PC-9 (cell line): ENCODE results near the gene ATOH8. TPM values are rescaled to one million over a fixed set of nuclear protein-coding genes. Genes with fewer than 3 reads are reported as not detected.

Source experiments
- BruUV-seq: library from RNA; stranded (reverse); fragments of 400-500 nt; replicated peaks from 2 replicates; lab custom pipeline; 2021; lab: Mats Ljungman, UMichigan
- CTCF ChIA-PET: fragments of 300-600 bp; sonication (Branson Sonifier 250); formaldehyde crosslinking; loops from one replicate; lab custom pipeline; 2022; ENCODE audit warnings: antibody characterized with exemption; lab: Charles Lee
- POLR2A ChIA-PET: fragments of 300-600 bp; sonication (Branson Sonifier 250); formaldehyde crosslinking; loops from one replicate; lab custom pipeline; 2022; ENCODE audit warnings: antibody characterized with exemption; ENCODE audit not compliant: unreplicated experiment; lab: Charles Lee
- DNase-seq, 2 experiments: peaks; one replicate each; pipeline versions ENCODE4 v3.0.0 to v3.0.0-alpha.2; 2015 to 2022; ENCODE audit warnings: mixed read lengths in 1 of 2
- H2AFZ ChIP-seq: fragments of 200-600 bp; sonication (generic); 2 replicates; pipeline ENCODE4 v1.8.1; 2017; ENCODE audit warnings: antibody characterized with exemption
- H3F3A ChIP-seq: fragments of 200-600 bp; sonication (generic); 2 replicates; pipeline ENCODE4 v1.8.1; 2017; ENCODE audit warnings: antibody characterized with exemption, mild to moderate bottlenecking, low read depth; ENCODE audit not compliant: insufficient read depth
- H3K27ac ChIP-seq: fragments of 200-600 bp; sonication (generic); 2 replicates; pipeline ENCODE4 v1.6.1; 2016; ENCODE audit warnings: mixed run types
- H3K27me3 ChIP-seq: fragments of 200-600 bp; sonication (generic); 2 replicates; pipeline ENCODE4 v1.6.1; 2016; ENCODE audit warnings: low read depth, mixed run types; ENCODE audit not compliant: insufficient read depth
- H3K36me3 ChIP-seq: fragments of 200-600 bp; sonication (generic); 2 replicates; pipeline ENCODE4 v1.6.1; 2016; ENCODE audit warnings: low read depth, mixed run types
- H3K4me1 ChIP-seq: fragments of 200-600 bp; sonication (generic); replicated peaks from 2 replicates; pipeline ENCODE4 v1.6.1; 2016; ENCODE audit warnings: mixed run types; ENCODE audit not compliant: insufficient read depth
- H3K4me2 ChIP-seq: fragments of 200-600 bp; sonication (generic); 2 replicates; pipeline ENCODE4 v1.6.1; 2017; ENCODE audit warnings: mixed run types
- H3K4me3 ChIP-seq: fragments of 200-600 bp; sonication (generic); 2 replicates; pipeline ENCODE4 v1.6.1; 2016; ENCODE audit warnings: mixed run types
- H3K79me2 ChIP-seq: fragments of 200-600 bp; sonication (generic); 2 replicates; pipeline ENCODE4 v1.6.1; 2017; ENCODE audit warnings: low read depth, mixed run types
- H3K9me2 ChIP-seq: fragments of 200-600 bp; sonication (generic); 2 replicates; pipeline ENCODE4 v1.8.1; 2017; ENCODE audit warnings: mild to moderate bottlenecking; ENCODE audit not compliant: insufficient read depth
- H3K9me3 ChIP-seq: fragments of 200-600 bp; sonication (generic); 2 replicates; pipeline ENCODE4 v1.8.1; 2016; ENCODE audit warnings: low read depth; ENCODE audit not compliant: insufficient read depth
- H4K20me1 ChIP-seq: fragments of 200-600 bp; sonication (generic); 2 replicates; pipeline ENCODE4 v1.8.1; 2017; ENCODE audit not compliant: insufficient read depth
- CTCF ChIP-seq: fragments of 200-600 bp; sonication (generic); conservative IDR thresholded peaks from 2 replicates; pipeline ENCODE4 v1.6.1; 2017; ENCODE audit warnings: mixed run types, antibody characterized with exemption, mild to moderate bottlenecking, moderate library complexity
- EZH2 ChIP-seq: fragments of 200-600 bp; sonication (generic); IDR thresholded peaks from 2 replicates; pipeline ENCODE4 v1.8.0; 2017; ENCODE audit warnings: antibody characterized with exemption, low read depth
- intact Hi-C: fragments of 100-400 bp; cut with micrococcal nuclease; formaldehyde crosslinking; loops from one replicate; pipeline ENCODE4 v1.10.0; 2022; ENCODE audit not compliant: unreplicated experiment
- total RNA-seq: library from RNA; stranded (reverse); gene quantifications from 2 replicates; pipeline ENCODE4 v1.2.3, GENCODE V29; 2021

Gene ATOH8
- total RNA-seq, 1 experiment from 2014 or later: not detected

- ChIA-PET POLR2A (no interaction called here), CTCF (no interaction called here)
- no peaks in the 10 kb centered on the region for H3K27me3 ChIP-seq
- no peak overlapping the region for H3K4me2 ChIP-seq
- BruUV-seq: no TSS peak
- no peaks in the 10 kb centered on the region for H4K20me1 ChIP-seq
- TF ChIP-seq CTCF: no peak
- no peak for TF ChIP-seq EZH2
- no peak overlapping the region for H3K4me3 ChIP-seq
- intact Hi-C loops: no loop called here
- H3F3A ChIP-seq: no peaks in the 10 kb centered on the region; the same call in 1 of the 2 replicates
- DNase-seq: no peak
- H3K79me2 ChIP-seq: no peaks in the 10 kb centered on the region
- no peak overlapping the region for H2AFZ ChIP-seq
- no peaks in the 10 kb centered on the region; the same call in 1 of the 2 replicates for H3K4me1 ChIP-seq
- H3K9me2 ChIP-seq: no peaks in the 10 kb centered on the region
- H3K27ac ChIP-seq: no peak overlapping the region
- no peaks in the 10 kb centered on the region for H3K9me3 ChIP-seq
- H3K36me3 ChIP-seq: no peaks in the 10 kb centered on the region
Measured at GRCh38 chr2:85732467-85733120, 21.2 kb upstream of the ATOH8 start.

GRCh38 chr2:85733121-85733960 lies 20.4 kb upstream of the ATOH8 start:
- Histone ChIP-seq H3F3A (no peaks in the 10 kb centered on the region; the same call in 1 of the 2 replicates), H3K4me1 (no peaks in the 10 kb centered on the region; the same call in 1 of the 2 replicates), H3K9me3 (no peaks in the 10 kb centered on the region), H4K20me1 (no peaks in the 10 kb centered on the region), H3K4me2 (no peak overlapping the region), H3K9me2 (no peaks in the 10 kb centered on the region), H3K36me3 (no peaks in the 10 kb centered on the region), H3K4me3 (no peak overlapping the region), H3K27ac (no peak overlapping the region), H3K79me2 (no peaks in the 10 kb centered on the region), H2AFZ (no peak overlapping the region), H3K27me3 (no peaks in the 10 kb centered on the region)
- DNase-seq: no peak
- TF ChIP-seq EZH2 (no peak), CTCF (no peak)
- BruUV-seq: no TSS peak
- CTCF ChIA-PET: no interaction called here
- intact Hi-C loops: no loop called here
- POLR2A ChIA-PET: no interaction called here

- H3K27ac ChIP-seq: no peak overlapping the region
- H3K4me1 ChIP-seq: no peaks in the 10 kb centered on the region; the same call in 1 of the 2 replicates
- H3K27me3 ChIP-seq: no peaks in the 10 kb centered on the region
- ChIA-PET POLR2A (no interaction called here), CTCF (no interaction called here)
- no peaks in the 10 kb centered on the region for H3K9me2 ChIP-seq
- H3K9me3 ChIP-seq: no peaks in the 10 kb centered on the region
- intact Hi-C loops: no loop called here
- no peaks in the 10 kb centered on the region for H3K36me3 ChIP-seq
- BruUV-seq: no TSS peak
- H3F3A ChIP-seq: no peaks in the 10 kb centered on the region; the same call in 1 of the 2 replicates
- H3K4me2 ChIP-seq: no peak overlapping the region
- H3K4me3 ChIP-seq: no peak overlapping the region
- TF ChIP-seq EZH2 (no peak), CTCF (no peak)
- no peaks in the 10 kb centered on the region for H4K20me1 ChIP-seq
- no peak overlapping the region for H2AFZ ChIP-seq
- no peak for DNase-seq
- H3K79me2 ChIP-seq: no peaks in the 10 kb centered on the region
Measured at GRCh38 chr2:85734015-85734414, 19.8 kb upstream of the ATOH8 start.
